Activated T-cell treated with anti-CD3 and anti-CD28 coated beads, Interleukin-2, amount 50 U/mL, for 4 hours (primary cell): ENCODE results near the gene RAB7B. TPM values are rescaled to one million over a fixed set of nuclear protein-coding genes. Genes with fewer than 3 reads are reported as not detected.

Source experiments
- ATAC-seq, 2 donors: fragments of 200-7000 bp; cut with Tn5 transposase; one replicate each; pipeline ENCODE4 v1.10.0; 2021
- DNase-seq: peaks from one replicate; pipeline ENCODE4 v3.0.0-alpha.2; 2020
- H3K27me3 Mint-ChIP-seq: one replicate; pipeline ENCODE4 v1.8.0; 2021; ENCODE audit warnings: low read depth, mixed read lengths
- H3K36me3 Mint-ChIP-seq: one replicate; pipeline ENCODE4 v1.8.0; 2022; ENCODE audit warnings: mixed read lengths; ENCODE audit not compliant: insufficient read depth
- H3K4me1 Mint-ChIP-seq: one replicate; pipeline ENCODE4 v1.8.0; 2021; ENCODE audit warnings: low read depth, mixed read lengths
- H3K4me3 Mint-ChIP-seq: one replicate; pipeline ENCODE4 v1.8.0; 2021; ENCODE audit warnings: mild to moderate bottlenecking, moderate library complexity, mixed read lengths
- H3K9me3 Mint-ChIP-seq: one replicate; pipeline ENCODE4 v1.8.0; 2021; ENCODE audit warnings: mixed read lengths
- total RNA-seq, 3 donors: library from RNA; stranded (reverse); gene quantifications; one replicate each; pipeline ENCODE4 v1.2.1, GENCODE V29; 2021

RAB7B gene
- total RNA-seq, 3 donors from 2014 or later: 0.05 to 0.24 TPM; not detected in 1

- H3K4me1 Mint-ChIP-seq: peaks cover 5% of the 10 kb centered on the region
- ATAC-seq: no peak
- DNase-seq: no peak
- no peaks in the 10 kb centered on the region for H3K9me3 Mint-ChIP-seq
- no peak overlapping the region for H3K4me3 Mint-ChIP-seq
- no peaks in the 10 kb centered on the region for H3K36me3 Mint-ChIP-seq
- H3K27me3 Mint-ChIP-seq: peaks cover 10% of the 10 kb centered on the region
Measured at GRCh38 chr1:206032380-206033140, 29.4 kb upstream of the RAB7B start.

- DNase-seq (peak; percentile 51), ATAC-seq (peak; percentile 85)
- Mint-ChIP-seq H3K36me3 (no peaks in the 10 kb centered on the region), H3K9me3 (no peaks in the 10 kb centered on the region), H3K27me3 (peaks cover 15% of the 10 kb centered on the region), H3K4me1 (peaks cover 5% of the 10 kb centered on the region), H3K4me3 (no peak overlapping the region)
Measured at GRCh38 chr1:206030714-206031113, 27.5 kb upstream of the RAB7B start.

- no peak for DNase-seq
- Mint-ChIP-seq H3K4me1 (peaks cover 5% of the 10 kb centered on the region), H3K4me3 (no peak overlapping the region), H3K9me3 (no peaks in the 10 kb centered on the region), H3K27me3 (peaks cover 15% of the 10 kb centered on the region), H3K36me3 (no peaks in the 10 kb centered on the region)
- ATAC-seq: no peak
Measured at GRCh38 chr1:206030191-206030590, 27.0 kb upstream of the RAB7B start.

- Mint-ChIP-seq H3K4me3 (no peak overlapping the region), H3K27me3 (peaks cover 15% of the 10 kb centered on the region), H3K4me1 (peaks cover 2% of the 10 kb centered on the region), H3K36me3 (no peaks in the 10 kb centered on the region), H3K9me3 (no peaks in the 10 kb centered on the region)
- DNase-seq (no peak), ATAC-seq (no peak)
Measured at GRCh38 chr1:206029484-206029883, 26.3 kb upstream of the RAB7B start.

- Mint-ChIP-seq H3K4me3 (no peak overlapping the region), H3K9me3 (no peaks in the 10 kb centered on the region), H3K36me3 (no peaks in the 10 kb centered on the region), H3K4me1 (no peaks in the 10 kb centered on the region), H3K27me3 (peaks cover 27% of the 10 kb centered on the region)
- ATAC-seq (no peak), DNase-seq (no peak)
Measured at GRCh38 chr1:206025283-206025820, 22.2 kb upstream of the RAB7B start.

GRCh38 chr1:206023695-206024094 is 20.5 kb upstream of the RAB7B start, which contains the start of gene CTSE:
CTSE (minus strand) TSS chr1:206023895; CDS start chr1:206023791, 104 bp downstream.
- DNase-seq: no peak
- Mint-ChIP-seq H3K36me3 (no peaks in the 10 kb centered on the region), H3K4me1 (no peaks in the 10 kb centered on the region), H3K27me3 (peaks cover 22% of the 10 kb centered on the region), H3K9me3 (no peaks in the 10 kb centered on the region), H3K4me3 (no peak within 1 kb of the TSS)
- ATAC-seq: no peak

GRCh38 chr1:206022766-206023165 is 19.6 kb upstream of the RAB7B start:
- Mint-ChIP-seq H3K4me1 (no peaks in the 10 kb centered on the region), H3K36me3 (no peaks in the 10 kb centered on the region), H3K4me3 (no peak overlapping the region), H3K27me3 (peaks cover 20% of the 10 kb centered on the region), H3K9me3 (no peaks in the 10 kb centered on the region)
- ATAC-seq (no peak), DNase-seq (no peak)

- Mint-ChIP-seq H3K4me3 (no peak overlapping the region), H3K27me3 (peaks cover 12% of the 10 kb centered on the region), H3K4me1 (no peaks in the 10 kb centered on the region), H3K9me3 (no peaks in the 10 kb centered on the region), H3K36me3 (no peaks in the 10 kb centered on the region)
- ATAC-seq (no peak), DNase-seq (no peak)
Measured at GRCh38 chr1:206021626-206022365, 18.6 kb upstream of the RAB7B start.

- no peak for DNase-seq
- ATAC-seq: no peak
- Mint-ChIP-seq H3K9me3 (no peaks in the 10 kb centered on the region), H3K4me1 (no peaks in the 10 kb centered on the region), H3K36me3 (no peaks in the 10 kb centered on the region), H3K4me3 (no peak overlapping the region), H3K27me3 (peaks cover 12% of the 10 kb centered on the region)
Measured at GRCh38 chr1:206021008-206021625, 17.9 kb upstream of the RAB7B start.

- H3K4me3 Mint-ChIP-seq: no peak overlapping the region
- H3K36me3 Mint-ChIP-seq: no peaks in the 10 kb centered on the region
- H3K9me3 Mint-ChIP-seq: no peaks in the 10 kb centered on the region
- H3K27me3 Mint-ChIP-seq: peaks cover 12% of the 10 kb centered on the region
- ATAC-seq (no peak), DNase-seq (no peak)
- H3K4me1 Mint-ChIP-seq: no peaks in the 10 kb centered on the region
Measured at GRCh38 chr1:206020393-206021007, 17.3 kb upstream of the RAB7B start.

GRCh38 chr1:206015071-206015470 is 11.9 kb upstream of the RAB7B start:
- no peak overlapping the region for H3K4me3 Mint-ChIP-seq

GRCh38 chr1:206014601-206015000 is 11.4 kb upstream of the RAB7B start:
- Mint-ChIP-seq H3K4me3 (no peak overlapping the region), H3K36me3 (no peaks in the 10 kb centered on the region), H3K4me1 (peaks cover 19% of the 10 kb centered on the region), H3K27me3 (no peaks in the 10 kb centered on the region), H3K9me3 (no peaks in the 10 kb centered on the region)
- no peak for DNase-seq
- ATAC-seq: no peak

More at GRCh38 chr1:206015071-206015470, 11.9 kb upstream of the RAB7B start:
- DNase-seq (no peak), ATAC-seq (no peak)
- H3K9me3 Mint-ChIP-seq: no peaks in the 10 kb centered on the region
- H3K36me3 Mint-ChIP-seq: no peaks in the 10 kb centered on the region
- no peaks in the 10 kb centered on the region for H3K27me3 Mint-ChIP-seq
- H3K4me1 Mint-ChIP-seq: peaks cover 19% of the 10 kb centered on the region

GRCh38 chr1:206013026-206013795 is 10.0 kb upstream of the RAB7B start:
- no peak overlapping the region for H3K4me3 Mint-ChIP-seq

More at GRCh38 chr1:206013026-206013795, 10.0 kb upstream of the RAB7B start:
- Mint-ChIP-seq H3K27me3 (no peaks in the 10 kb centered on the region), H3K36me3 (no peaks in the 10 kb centered on the region), H3K4me1 (peaks cover 19% of the 10 kb centered on the region), H3K9me3 (no peaks in the 10 kb centered on the region)
- no peak for DNase-seq
- no peak for ATAC-seq
